IPS DF 4.7 (cell line): ENCODE data around the gene LSR.

Experiments used
- DNase-seq: peaks from one replicate; pipeline ENCODE4 v3.0.0-alpha.2; 2013; ENCODE audit warnings: low spot score; ENCODE audit errors: extremely low read depth

LSR gene

GRCh38 chr19:35247526-35248309 is 1.1 kb upstream of the LSR start:
- DNase-seq, result peak; percentile 89

GRCh38 chr19:35249146-35249847 is 495 bp downstream of the LSR start:
- no peak for DNase-seq

GRCh38 chr19:35249848-35250711 is 1.3 kb downstream of the LSR start:
- DNase-seq, result no peak

- no peak for DNase-seq
Observed at GRCh38 chr19:35251456-35251855, 2.7 kb downstream of the LSR start.

- no peak for DNase-seq
Observed at GRCh38 chr19:35253316-35254286, 4.8 kb downstream of the LSR start.

GRCh38 chr19:35254341-35255297 is 5.8 kb downstream of the LSR start:
- no peak for DNase-seq

GRCh38 chr19:35256566-35256965 is 7.8 kb downstream of the LSR start:
- DNase-seq, result no peak

GRCh38 chr19:35257113-35257461 is 8.3 kb downstream of the LSR start:
- no peak for DNase-seq

GRCh38 chr19:35260694-35261304 is 12.0 kb downstream of the LSR start:
- DNase-seq, result no peak

GRCh38 chr19:35261356-35262100 is 12.7 kb downstream of the LSR start:
- DNase-seq, result no peak

- DNase-seq, result no peak
Observed at GRCh38 chr19:35262101-35262761, 13.4 kb downstream of the LSR start.

GRCh38 chr19:35264268-35265125 is 15.7 kb downstream of the LSR start:
- DNase-seq, result no peak

GRCh38 chr19:35265126-35265899 is 16.5 kb downstream of the LSR start:
- DNase-seq, result no peak

- no peak for DNase-seq
Observed at GRCh38 chr19:35265900-35266519, 17.2 kb downstream of the LSR start.

GRCh38 chr19:35266520-35267352 is 17.9 kb downstream of the LSR start:
- DNase-seq, result no peak
